ENCODE data around the gene ZFYVE28.

The ZFYVE28 gene

DNA sequence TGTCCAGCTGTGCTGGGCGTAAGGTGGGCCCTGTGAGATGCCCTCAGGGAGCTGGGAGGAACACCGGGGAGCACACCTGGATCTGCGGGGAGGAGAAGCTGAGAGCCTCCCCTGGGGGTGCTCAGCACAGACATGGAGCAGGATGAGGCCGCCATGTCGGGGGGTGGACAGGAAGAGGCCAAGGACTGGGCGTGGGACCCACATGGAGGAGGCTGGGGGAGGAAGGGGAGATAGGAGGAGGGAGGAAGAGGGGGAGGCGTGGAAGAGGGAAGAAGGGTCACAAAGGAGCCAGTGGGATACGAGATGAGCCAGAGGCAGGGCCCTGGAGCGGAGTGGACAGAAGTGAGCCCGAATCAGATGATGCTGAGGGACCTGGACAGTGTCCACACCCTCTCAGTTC, 66.3 kb downstream of the ZFYVE28 start:
- DNase-seq: no peak

DNA sequence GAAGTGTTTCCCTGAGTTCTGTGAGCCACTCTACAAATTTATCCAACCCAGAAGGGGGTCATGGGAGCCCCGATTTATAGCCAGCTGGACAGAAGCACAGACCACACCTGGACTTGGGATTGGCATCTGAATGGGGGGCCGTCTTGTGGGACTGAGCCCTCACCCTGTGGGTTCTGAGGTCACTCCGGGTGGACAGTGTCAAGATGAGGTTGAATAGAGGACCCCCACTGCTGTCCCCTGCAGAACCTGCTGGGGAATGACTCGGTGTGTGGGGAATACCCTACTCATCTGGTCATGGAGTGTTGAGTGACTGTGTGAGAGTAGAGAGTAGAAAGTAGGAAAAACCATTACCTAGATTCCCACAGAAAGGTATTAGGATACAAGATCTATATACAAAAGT, 67.5 kb downstream of the ZFYVE28 start:
- DNase-seq: no peak

DNA sequence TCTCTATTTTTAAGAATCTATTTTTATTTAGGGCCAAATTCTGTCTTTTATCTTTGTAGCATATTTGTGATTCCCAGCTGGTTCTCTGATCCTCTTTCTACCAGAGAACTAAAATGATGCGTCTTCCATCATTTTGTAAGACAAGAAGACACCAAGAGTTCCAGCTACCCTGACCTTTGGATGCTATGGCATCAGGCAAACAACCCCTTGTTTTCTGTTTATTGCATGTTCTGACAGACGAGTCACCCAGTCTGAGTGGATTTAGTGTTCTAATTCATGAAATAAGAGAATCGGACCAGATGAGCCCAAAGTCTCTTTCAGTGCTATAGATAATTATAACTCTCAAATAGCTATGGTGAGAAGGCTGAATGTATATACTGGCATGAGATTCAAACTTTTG, 69.7 kb downstream of the ZFYVE28 start:
- no peak for DNase-seq

DNA sequence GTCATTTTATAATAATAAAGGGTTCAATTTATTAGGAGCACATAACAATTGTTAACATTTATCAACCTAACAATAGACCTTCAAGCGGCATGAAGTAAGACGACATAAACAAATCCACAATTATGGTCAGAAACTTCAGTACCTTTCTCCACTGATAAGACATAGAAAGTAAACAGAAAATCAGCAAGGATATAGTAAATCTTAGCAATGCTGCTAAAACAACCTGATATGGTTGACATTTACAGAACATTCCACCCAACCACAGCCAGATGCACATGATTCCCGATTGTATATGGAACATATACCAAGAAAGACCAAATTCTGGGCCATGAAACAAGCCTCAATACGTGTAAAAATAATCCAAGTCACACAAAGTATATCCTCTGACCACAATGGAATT, 71.3 kb downstream of the ZFYVE28 start:
- DNase-seq: no peak

DNA sequence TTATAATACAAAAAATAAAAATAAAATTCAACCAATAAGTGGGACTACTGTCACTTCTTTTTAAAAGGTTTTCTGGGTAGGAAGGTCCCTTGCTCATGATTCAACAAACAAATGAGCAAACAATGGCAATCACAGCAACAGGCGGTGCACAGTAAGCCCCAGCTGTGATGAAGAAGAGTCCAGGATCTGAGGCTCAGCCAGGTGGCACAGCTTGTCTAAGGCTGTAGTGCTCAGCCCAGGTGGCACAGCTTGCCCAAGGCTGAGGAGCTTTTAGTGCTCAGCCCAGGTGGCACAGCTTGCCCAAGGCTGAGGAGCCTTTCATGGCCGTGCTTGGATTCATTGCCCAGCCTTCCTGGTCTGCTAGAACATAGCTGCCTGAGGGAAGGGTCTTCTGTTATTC, 75.0 kb downstream of the ZFYVE28 start:
- DNase-seq: no peak

DNA sequence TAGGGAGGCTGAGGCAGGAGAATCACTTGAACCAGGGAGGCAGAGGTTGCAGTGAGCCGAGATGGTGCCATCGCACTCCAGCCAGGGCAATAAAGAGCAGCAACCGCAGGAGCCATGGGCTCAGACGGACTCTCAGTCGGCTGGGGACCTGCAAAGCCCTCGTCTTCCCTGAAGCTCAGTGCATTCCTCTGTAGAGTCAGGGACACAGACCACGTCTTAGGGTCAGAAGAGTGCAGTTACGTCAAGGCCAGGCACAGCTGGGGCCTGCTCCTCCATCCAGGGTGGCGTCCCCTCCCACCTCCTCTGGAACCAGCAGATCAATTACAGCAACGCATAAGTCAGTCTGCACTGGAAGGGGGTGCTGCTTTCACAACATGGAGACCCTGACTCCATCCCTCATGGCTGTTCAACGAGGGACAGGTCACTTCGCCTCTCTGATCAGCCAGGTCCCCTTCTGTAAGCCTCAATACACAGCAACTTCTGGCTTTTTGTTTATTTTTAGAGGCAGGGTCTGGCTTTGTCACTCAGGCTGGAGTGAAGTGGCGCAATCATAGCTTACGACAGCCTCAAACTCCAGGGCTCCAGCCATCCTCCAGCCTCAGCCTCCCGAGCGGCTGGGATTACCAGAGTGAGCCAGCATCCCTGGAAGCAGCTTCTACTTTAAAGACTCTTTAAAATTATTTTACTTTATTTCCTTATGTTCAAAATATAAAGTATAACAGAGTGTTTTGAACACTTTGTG, 76.4 kb downstream of the ZFYVE28 start:
- no peak for DNase-seq

DNA sequence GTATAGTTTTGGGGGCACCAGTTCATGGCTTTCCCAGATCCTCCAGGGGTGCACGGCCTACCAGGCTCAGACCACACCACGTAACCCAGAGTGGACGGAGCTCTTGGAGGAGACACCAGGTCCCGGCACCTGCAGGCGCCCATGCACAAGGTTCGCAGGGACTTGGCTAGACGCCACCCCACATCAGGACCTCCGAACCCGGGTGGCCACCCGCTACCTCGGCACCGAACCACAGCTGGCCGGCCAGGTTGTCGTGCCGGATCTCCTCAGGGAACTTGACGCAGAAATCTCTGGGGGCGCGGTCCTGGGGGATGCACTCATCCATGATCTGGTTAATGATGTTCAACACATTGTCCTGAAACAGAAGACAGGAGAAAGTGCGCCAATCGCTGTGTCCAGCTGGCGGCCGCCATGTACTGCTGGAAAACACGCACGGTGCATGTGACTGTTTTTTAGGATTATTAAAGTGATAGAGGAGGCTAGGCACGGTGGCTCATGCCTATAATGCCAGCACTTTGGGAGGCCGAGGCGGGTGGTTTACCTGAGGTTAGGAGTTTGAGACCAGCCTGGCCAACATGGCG, 77.1 kb downstream of the ZFYVE28 start:
- no peak for DNase-seq

DNA sequence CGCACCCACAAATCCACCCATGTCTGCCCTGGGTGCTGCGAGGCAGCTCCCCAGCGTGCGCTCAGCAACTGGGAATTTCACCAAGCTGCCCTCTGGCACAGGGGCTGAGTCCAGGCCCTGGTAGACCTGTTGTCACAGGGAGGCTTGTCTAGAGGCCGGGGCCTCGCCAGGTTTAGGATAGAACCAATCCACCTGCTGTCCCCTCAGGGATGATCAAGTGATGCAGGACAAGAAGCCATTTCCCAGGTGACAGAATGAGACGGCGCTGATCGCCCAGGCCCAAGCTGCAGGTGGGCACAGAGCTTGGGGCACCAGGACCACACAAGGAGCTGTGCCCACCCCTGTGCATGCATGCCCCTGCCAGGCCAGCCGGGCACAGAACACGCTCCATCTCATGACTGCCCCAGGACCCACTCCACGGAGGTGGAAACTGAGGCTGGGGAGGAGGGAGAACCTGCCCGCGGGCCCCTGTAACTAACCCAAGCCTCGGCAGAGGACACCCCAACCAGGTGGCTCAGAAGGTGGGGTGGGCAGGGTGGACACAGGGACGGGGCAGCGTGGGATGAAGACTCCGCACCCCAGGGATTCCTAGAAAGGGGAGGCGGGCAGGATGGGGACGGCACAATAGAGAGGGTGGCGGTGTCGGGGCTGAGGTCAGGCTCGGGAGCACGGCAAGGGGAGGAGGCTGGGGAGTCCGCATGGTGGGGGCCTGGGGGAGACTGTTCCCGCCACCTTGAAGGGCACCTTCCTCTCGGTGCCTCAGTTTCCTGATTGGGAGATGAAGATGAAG, 78.0 kb downstream of the ZFYVE28 start:
- no peak for DNase-seq

DNA sequence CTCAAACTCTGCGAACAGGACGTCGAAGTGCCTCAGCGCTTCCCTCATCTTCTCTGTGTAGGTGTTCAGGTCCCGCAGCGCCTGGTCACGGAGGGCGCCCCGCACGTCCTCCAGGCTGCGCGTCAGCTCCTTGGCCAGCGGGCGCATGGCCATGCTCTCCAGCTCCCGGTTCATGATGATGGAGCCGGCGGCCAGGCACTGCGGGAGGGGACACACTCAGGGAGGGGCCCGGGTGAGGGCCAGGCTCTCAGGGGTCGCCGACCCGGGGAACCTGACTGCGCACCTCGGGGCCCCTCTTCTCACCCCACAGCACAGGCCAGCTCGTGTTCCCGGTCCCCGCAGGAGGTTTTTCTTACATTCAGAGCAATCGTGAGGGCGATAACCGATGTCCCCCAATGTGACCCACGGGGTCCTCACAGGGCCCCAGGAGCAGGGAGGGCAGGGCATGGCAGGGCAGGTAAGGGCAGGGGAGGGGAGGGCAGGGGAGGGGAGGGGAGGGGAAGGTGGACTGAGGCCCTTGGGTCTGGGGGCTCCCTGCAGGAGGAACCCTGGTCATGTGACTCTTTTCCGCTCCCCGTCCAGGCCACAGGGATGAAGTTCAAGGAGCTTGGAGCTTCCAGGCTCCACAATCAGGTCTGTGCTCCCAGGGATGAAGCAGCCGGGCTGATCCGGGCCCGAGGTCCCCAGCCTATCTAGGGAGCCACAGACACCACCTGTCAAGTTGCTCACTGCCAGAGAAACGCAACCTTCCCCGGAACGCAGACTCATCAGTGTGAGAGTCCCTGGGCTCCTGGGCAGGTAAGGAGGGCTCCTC, 78.8 kb downstream of the ZFYVE28 start:
- DNase-seq: no peak

DNA sequence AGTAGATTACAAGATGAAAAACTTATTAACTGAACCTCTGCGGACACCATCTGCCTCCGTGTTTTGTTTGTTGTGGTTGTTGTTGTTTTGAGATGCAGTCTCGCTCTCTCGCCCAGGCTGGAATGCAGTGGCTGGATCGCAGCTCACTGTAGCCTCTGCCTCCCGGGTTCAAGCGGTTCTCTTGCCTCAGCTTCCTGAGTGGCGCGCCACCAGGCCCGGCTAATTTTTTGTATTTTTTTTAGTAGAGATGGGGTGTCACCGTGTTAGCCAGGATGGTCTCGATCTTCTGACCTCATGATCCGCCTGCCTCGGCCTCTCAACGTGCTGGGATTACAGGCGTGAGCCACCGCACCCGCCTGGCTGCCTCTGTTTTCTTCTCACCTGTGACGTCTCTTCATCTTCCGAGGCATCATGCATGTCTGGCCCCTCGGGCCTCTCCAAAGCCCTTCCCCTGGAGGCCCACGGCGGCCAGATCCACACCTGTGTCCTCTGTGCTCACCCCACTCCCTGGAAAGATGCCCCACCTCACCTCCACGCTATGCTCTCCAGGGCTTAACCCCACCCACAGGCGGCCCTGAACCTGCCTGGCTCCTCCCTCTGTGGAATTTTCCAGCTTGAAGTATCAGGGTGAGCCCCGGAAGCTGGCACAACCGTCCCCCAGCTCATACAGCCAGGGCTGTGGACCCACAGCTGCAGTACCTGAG, 79.5 kb downstream of the ZFYVE28 start:
- no peak for DNase-seq

DNA sequence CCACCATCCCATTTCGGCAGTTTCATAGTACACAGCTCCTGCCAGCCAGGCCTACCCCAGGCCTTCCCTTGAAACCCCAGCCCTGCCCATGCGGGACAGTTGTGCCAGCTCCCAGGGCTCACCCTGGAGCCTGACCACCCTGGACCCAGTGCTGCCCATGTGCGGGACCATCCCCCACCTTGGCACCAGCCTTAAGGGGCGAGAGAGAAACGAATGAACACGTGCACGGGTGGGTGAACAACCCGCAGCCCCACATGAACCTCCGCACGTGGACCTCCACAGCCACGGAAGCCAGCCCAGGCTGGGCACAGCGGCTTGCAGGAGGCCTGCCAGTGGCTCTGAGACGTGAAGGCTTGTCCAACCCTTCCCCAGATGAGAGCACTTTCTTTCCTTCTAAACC, 80.5 kb downstream of the ZFYVE28 start:
- DNase-seq: no peak

DNA sequence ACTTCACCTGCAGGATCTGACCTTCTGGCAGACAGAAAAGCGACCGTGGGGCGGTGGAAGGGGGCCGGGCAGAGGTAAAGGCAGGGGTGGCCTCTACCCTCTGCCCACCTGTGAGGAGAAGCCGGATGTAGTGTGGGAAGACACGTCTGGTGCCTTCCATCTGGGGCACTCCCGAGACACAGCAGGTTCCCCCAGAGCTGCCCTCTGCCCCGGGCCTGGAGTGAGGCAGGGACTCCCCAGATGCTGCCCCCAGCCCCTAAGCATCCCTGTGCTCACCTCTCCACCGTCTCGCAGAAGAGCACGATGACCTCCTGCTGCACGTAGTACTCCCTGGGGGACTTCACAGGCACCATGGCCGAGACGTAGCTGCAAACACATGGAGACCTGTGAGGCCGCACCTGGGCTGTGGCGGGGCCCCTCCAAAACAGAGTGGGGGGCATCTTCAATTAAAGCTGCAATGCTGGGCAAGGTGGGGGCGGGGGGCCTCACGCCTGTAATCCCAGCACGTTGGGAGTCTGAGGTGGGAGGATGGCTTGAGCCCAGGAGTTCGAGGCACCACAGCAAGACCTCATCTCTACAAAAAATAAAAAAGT, 81.2 kb downstream of the ZFYVE28 start:
- DNase-seq: no peak

DNA sequence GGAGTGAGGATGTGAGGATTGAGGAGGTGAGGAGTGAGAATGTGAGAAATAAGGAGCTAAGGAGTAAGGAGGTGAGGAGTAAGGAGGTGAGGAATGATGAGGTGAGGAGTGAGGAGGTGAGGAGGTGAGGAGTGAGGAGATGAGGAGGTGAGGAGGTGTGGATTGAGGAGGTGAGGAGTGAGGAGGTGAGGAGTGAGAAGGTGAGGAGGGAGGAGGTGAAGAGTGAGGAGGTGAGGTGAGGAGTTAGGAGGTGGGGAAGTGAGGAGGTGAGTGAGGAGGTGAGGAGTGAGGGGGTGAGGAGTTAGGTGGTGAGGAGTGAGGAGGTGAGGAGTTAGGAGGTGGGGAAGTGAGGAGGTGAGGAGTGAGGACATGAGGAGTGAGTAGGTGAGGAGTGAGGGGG, 81.8 kb downstream of the ZFYVE28 start:
- no peak for DNase-seq

DNA sequence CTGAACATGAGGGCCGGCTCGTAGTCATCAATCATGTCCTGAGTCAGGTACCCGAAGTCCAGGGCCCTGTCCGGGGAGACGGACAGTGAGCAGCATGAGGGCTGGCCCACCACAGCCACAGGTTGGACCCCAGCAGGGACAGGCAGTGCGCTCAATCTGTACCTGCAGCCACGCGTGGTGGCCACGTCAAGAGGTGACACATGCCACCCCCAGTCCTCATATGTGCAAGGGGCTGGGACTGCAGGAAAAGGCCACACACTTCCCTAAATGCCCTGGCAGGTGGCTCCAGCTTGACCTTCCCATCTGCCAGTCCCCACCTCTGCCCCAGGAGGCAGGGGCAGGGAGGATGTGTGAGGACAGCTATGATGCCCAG, 82.7 kb downstream of the ZFYVE28 start:
- no peak for DNase-seq

DNA sequence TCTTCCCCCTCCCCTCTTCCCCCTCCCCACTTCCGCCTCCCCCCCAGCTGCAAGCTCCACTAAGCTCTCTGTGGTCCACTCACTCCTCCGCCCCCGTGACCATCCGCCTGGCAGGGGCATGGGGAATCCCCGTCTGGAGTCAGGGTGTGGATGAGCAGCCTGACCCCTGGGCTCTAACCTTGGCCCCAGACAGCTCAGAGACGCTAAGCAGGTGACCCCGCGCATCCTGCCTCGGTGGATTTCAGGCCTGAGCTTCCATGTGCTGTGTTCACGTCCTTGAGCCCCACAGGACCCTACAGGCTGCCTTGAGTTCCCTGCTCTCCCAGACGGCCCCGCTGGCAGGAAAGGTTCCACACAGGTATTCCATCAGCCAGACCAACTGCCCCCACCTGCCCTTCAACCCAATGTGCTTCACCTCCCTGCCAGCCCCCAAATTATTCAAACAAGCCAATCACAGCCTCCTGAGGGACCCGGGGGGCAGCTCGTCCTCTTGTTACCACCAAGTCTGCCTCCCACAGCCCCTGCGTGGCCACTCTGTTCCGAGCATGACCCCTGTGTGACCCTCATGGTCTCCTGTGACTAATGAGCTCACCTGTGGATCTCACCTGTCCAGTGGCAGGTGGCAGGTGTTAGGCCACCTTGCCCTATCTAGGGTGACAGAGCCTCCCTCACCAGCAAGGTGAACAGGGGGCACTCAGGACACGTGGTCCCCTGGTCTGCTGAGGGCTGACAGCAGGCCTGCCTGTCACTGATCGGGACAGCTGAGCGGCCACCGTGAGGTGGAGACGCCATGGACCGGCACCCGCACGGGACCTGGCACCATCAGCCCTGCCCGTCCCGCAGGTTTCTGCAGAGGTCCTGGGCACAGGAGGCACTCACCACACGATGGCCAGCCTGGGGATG, 83.4 kb downstream of the ZFYVE28 start:
- no peak for DNase-seq

DNA sequence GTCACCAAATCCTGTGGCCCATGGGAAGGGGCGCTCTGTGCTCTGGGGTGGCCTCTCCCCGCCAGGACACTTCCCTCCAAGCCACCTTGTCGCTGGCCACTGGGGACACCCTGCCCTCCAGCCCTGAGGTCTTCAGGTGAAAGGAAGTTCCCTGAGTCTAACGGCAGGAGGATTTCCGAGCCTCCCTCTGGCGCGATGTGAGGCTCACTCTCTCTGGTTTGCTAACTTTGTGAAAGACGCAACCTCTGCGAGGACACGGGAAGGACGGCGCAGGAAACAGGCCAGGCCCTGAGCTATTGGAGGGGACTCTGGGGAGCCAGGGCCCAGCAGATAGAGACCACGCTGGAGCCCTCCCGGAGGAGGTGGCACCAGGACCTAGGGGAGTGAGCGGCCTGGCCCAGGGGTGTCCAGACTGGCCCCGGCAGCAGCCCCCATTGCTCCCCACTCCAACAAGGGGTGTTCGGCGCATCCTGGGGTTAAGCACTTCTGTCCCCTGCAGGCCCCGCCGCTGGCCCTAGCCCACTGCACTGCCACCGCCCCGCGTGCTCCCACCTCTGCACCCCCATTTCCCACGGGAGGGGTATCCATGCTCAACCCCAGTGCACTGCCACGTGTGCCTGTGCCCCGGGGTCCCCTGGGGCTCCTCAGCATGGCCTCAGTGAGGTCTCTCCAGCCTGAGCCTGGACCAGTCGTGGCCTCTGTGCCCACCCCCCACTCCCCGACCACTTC, 84.4 kb downstream of the ZFYVE28 start:
- DNase-seq: no peak

DNA sequence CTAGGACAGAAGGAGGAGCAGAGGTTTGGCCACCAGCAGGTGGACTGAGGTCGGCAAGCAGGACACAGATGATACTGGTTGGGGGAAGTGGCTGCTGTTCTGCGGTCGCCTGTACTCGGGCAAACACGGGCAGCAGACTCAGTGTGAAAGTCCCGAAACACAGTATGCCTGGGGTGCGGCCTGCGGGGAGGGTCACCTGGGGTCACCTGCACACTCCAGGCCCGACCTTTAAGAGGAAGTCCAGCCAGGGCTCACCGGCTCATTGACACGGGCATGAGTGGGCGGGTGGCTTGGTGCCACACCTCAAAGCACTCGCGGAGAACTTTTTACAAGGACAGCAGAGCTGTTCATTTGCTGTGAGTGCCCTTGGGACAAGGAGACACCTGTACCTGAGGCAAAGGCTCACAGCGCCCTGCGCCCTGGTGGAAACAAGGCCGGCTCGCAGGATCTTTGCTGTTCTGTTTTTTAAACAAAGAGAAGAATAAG, 85.0 kb downstream of the ZFYVE28 start:
- DNase-seq: no peak

DNA sequence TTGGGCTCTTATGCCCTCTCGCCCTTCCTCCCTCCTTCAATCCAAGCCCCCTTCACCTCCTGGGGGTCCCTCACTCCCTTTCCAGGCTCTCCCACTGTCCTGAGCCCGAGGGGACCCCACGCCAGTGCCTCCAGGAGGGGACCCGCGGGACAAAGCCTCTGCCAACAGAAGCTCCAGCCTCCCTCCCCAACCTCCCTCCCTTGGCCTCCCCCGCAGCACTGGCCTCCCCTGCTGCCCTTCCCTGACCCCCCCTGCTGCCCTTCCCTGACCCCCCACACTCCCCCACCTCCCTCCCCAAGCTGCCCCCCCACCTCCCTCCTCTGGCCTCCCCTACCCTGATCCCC, 85.5 kb downstream of the ZFYVE28 start:
- DNase-seq: no peak

DNA sequence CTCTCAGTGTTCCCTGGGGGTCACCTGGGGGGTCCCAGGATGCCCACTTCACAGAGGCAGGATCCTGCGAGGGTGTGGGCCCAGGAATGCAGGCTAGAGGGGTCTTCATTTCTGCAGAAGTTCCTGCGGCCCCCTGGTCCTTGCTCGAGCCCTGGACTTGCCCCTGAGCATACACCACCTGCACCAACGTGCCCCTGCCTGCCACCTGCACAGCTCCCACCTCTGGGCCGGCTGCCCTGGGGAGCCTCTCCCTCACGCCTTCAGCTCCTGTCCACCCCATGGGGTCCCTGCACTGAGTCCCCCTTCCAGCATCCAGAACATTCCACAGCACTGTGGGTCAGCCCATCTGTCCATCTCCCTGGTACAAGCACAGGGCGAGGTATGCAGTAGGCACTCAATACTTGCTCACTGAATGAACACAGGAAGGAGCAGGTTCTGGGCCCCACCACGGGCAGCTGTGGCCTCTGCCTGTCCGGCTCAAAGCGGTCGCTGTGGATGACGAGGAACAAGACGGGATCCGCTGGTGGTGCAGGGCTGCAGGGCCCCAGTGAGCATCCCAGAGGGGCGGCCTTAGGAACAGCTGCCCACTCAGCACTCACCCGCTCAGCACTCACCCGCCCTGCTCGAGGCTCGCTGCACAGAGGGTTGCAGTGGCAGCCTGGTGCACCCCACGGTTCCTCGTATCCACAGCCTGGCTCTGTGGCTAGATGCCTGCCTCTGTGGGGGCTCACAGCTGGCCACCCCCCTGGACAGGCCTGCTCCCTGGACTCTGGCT, 86.1 kb downstream of the ZFYVE28 start:
- DNase-seq: no peak
